Measurements from ENCODE around the gene NLRP1.

The NLRP1 gene

GRCh38 chr17:5485270-5486205 is 98.8 kb downstream of the NLRP1 start, which contains the start of gene DERL2:
DERL2 (minus strand) TSS chr17:5486178; CDS start chr17:5486161, 17 bp downstream.
- in situ Hi-C loops (cut with HindIII; ENCODE audit: low sequenced_read_pairs): no loop called here

DNA sequence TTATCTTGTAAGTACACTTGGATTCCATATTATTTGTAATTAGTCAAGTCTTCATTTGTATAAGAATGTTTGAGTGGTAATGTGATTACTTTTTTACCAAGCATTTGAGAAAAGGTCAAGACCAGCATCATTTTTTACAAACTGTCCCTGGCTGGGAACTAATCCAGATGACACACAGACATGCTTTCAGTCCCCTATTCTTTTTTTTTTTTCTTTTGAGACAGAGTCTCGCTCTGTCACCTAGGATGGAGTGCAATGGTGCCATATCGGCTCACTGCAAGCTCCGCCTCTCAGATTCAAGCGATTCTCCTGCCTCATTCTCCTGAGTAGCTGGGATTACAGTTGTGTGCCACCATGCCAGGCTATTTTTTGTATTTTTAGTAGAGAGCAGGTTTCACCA is 102.9 kb downstream of the NLRP1 start:
- in situ Hi-C loops (cut with HindIII; ENCODE audit: low sequenced_read_pairs): no loop called here

DNA sequence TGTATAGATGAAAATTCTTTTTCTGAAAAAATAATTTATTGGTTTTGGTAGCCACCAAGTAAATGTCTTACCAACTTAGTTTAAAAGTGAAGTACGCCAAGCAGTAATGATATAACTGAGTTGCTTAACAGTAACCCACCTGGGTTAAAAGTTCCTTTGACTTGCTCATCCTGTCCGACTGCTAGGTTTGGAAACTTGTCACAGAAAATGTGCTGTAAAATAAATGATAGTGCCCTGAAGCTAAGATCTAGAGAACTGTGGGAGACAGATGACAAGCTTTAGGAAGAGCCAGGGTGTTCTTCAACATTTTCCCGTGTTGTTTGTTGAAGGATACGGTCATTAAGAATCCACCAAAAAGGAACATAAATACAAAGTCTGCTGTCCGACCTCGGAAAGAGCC is 103.3 kb downstream of the NLRP1 start:
- in situ Hi-C loops (cut with HindIII; ENCODE audit: low sequenced_read_pairs): no loop called here

- in situ Hi-C loops (cut with HindIII; ENCODE audit: low sequenced_read_pairs): no loop called here
Measured at GRCh38 chr17:5478992-5479391, 105.3 kb downstream of the NLRP1 start.

DNA sequence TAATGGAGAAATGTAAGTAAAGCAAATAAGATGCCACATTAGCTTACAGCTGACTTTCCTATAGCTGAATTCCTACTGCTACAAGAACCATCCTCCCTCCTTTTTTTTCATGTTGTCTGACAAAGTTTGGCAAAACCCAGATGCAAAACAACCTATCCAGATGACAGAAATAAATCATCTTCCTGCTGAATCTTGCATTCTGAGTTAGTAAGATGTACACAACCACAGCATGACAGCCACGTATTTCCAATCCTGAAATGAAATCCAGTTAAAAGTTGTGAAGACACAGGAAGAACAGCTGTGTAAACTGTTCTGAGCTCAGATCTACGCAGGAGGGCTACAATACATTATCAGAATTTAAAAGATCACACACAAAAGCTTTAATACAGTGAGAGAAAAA is 110.4 kb downstream of the NLRP1 start:
- in situ Hi-C loops (cut with HindIII; ENCODE audit: low sequenced_read_pairs): no loop called here

DNA sequence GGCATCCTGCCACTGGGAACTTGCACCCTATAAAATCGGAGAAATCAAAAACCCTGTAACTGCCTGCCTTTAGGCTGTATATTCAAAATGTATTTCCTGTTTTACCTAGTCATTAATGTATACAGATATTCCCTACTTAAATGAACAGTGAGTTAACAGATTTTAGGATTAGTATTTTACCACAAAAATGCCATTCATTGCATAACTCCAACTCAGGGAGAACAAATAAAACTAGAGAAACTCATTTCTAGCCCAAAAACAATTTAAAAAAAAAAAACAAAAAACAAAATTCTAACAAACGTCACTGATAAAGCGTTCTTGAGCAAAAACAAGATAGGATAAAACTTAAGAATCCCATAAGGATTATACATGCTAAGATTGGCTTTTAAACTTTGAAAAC is 111.8 kb downstream of the NLRP1 start:
- in situ Hi-C loops (cut with HindIII; ENCODE audit: low sequenced_read_pairs): no loop called here

DNA sequence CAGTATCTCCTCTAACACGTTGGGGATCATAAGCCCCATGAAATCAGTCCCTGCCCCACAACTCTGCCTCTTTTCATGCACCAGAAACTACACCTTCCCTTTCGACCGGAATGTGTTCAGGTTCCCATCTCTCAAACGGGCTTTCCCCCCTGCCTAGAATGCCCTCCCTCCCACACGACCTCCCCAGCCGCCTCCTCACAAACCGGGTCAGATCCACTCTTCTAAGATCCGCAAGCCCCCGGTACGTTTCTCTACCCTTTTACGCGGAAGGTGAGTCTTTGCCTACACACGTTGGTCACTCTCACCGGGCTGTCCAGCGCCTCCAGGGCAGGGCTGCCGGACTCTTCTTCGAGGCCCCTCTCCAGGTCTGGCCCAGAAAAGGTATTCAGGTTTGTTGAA is 116.2 kb downstream of the NLRP1 start:
- in situ Hi-C loops (cut with HindIII; ENCODE audit: low sequenced_read_pairs): no loop called here

- in situ Hi-C loops (cut with HindIII; ENCODE audit: low sequenced_read_pairs): no loop called here
Measured at GRCh38 chr17:5467416-5467815, 116.9 kb downstream of the NLRP1 start.

- in situ Hi-C loops (cut with HindIII; ENCODE audit: low sequenced_read_pairs): no loop called here
Measured at GRCh38 chr17:5466295-5466694, 118.0 kb downstream of the NLRP1 start.

DNA sequence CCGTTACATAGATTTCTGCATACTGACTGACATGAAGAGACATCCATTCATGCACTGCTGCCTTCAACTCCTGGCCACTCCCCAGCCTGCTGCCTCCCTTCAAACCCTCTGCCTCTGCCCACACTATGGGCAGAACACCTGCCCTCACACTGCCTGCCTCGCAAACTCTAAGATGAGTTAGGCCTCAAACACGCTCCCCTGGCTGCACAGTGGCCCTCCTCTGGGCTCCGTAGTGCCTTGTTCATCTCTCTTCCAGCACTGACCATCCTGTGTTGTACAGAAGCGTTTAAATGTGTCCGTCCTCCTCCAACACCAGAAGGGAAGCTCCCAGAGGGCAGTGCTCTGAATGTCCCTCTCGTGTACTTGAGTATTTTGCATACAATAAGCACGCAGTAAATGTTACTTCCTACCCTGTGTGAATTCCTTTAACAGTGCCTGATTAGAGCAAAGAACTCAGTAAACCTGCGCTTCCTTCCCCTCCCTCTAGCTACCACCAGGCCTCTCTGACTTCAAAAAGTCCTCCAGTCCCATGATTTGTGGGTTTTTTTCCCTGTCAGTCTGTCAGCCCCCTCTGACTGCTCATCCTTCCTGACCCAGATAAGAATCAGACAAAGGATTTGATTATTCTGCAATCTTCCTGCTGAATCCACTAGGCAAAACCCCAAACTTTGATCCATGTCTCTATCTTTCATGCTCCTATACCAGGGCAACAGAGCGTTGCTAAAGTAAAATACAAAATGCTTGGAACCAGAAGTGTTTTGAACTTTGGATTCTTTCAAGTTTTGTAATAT is 119.4 kb downstream of the NLRP1 start:
- in situ Hi-C loops (cut with HindIII; ENCODE audit: low sequenced_read_pairs): no loop called here

All from DLD1 (cell line).